HG03354 (cell line): ENCODE measurements around the gene ELN.
"Not testable (repeated sequence)": the region's sequence is repeated elsewhere in the genome, so short reads cannot be mapped to it uniquely, and the experiment has no call there.

Experiments used
- ATAC-seq: cut with Tn5 transposase; IDR thresholded peaks from one replicate; pipeline ENCODE4 v1.9.1; 2021; ENCODE audit warnings: mild to moderate bottlenecking; ENCODE audit not compliant: unreplicated experiment, poor library complexity, severe bottlenecking

ELN gene

GRCh38 chr7:73999664-74000435 lies 28.1 kb upstream of the ELN start:
- ATAC-seq: no peak

DNA sequence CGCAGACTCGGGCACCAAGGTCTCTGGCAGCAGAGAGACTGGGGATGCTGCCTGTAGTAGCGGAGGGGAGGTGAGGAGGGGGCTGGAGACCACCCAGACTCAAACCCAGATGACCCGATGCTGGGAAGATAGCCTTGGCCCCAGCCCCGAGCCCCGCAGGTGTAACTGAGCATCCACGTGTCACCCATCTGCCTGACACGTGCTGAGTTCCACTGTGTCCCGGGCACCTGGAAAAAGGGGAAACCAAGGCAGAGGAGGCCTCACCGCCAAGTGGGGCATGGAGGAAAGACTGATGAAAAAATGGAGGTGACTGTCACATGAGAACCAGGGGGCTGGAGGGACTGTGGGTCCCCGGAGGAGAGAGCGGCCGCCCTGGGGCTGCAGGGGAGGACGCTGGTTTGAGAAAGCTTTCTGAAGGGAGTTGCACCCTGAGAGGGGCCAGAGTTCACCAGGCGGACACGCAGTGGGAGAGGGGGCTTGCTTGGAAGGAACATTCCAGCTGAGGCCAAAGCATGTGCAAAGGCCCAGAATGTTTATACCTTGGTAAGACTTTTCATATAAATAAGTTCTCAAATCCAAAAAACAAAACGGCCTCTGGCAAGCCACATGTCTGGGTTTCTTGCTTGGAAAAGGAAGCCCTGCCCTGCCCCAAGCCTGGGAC lies 27.4 kb upstream of the ELN start:
- no peak for ATAC-seq

- ATAC-seq: no peak
Observed at GRCh38 chr7:74001150-74001494, 26.9 kb upstream of the ELN start.

DNA sequence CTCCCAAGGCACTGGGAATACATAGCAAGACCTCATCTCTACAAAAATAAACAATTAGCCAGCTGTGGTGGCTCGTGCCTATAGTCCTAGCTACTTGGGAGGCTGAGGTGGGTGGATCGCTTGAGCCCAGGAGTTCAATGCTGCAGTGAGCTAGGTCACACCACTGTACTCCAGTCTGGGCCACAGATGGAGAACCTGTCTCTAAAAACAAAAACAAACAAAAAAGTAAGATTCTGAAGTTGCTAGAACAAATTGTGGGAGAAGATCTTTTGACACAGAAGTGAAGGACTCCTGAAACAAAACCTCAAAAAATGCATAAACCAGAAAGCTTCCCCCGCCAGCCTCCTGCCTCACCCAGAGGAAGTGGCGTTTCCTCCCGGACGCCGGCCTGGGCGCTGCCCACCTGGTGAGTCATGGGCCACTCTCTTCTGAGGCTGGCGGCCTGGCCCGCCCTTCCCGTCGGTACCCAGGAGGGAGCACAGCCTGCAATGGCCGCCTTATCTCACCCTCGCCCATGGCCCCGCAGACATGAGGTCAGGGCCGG lies 25.4 kb upstream of the ELN start:
- no peak for ATAC-seq

DNA sequence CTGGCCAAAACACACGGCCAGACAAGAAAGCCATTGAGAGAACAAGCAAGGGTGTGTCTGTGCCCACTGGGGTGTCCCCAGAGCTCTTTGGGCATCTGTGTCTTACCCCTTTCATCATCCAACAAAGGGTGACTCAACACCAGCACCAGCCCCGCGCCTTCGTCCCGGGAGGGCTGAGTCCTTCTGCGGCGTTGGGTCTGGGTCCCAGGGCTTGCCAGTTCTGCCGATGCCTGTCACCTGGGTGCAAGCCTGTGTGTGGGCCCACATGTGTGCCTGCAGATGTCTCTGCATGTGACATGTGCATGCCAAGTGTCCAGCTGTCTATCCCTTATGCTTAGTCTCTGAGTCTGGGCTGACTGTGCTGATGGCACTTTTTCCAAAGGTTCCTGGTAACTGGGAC lies 24.4 kb upstream of the ELN start:
- ATAC-seq: no peak

DNA sequence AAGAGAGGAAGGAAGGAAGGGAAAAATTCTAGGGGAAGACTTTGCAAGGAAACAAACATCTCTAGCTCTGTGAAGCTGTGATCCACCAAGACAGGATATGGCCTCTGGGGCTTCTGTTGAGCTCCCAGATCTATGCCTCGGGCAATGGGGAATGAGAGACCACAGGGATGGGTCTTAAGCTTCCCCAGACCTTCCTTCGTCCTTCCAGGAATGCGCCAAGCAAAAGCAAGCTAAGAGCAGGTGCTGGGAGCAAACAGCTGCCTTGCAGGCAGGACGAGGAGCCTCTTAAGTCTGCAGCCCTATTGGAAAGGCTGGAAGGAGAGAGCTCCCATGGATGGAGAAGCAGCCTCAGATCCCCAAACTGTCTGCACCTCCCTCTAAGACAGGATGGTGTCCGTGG lies 21.9 kb upstream of the ELN start:
- no peak for ATAC-seq

DNA sequence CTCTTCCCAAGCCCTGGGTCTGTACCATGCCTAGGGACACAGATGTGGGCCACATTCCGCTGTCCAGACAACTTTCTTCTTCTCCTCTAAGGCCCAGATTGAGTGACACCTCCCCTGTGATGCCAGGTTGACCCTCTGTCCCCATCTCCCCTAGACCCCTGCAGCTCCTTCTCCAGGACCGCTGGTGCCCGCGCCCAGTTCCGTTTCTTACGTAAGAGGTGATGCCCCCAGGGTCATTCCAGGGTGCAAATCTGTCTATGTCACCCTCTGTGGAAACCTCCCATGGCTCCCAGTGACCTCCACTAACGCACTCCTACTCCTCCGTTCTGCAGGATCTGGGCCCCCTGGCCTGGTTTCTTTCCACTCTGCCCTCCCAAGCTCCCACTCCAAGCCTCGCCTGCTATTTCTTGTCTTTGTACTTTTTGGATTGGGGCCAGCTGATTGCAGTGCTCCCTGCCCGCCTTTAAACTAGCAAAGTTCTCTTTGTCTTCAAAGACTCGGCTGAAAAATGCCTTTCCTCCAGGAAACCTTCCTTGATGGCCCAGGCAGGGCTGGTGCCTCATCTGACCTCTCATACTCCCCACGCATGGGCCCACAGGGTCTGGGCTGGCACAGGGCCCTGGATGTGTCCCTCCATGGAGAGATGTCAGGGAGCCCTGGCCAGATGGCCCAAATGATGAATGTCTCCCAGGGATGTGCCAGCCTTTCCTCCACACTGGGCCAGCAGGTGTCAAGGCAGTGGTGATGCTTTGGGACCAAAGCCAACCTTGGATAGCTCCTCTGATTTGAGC lies 21.3 kb upstream of the ELN start:
- no peak for ATAC-seq

GRCh38 chr7:74007242-74007567 lies 20.8 kb upstream of the ELN start:
- no peak for ATAC-seq

- ATAC-seq: no peak
Observed at GRCh38 chr7:74008687-74009086, 19.3 kb upstream of the ELN start.

- no peak for ATAC-seq
Observed at GRCh38 chr7:74009719-74010118, 18.3 kb upstream of the ELN start.

- no peak for ATAC-seq
Observed at GRCh38 chr7:74010407-74010806, 17.6 kb upstream of the ELN start.

GRCh38 chr7:74011421-74011820 lies 16.6 kb upstream of the ELN start:
- not testable (repeated sequence) for ATAC-seq

DNA sequence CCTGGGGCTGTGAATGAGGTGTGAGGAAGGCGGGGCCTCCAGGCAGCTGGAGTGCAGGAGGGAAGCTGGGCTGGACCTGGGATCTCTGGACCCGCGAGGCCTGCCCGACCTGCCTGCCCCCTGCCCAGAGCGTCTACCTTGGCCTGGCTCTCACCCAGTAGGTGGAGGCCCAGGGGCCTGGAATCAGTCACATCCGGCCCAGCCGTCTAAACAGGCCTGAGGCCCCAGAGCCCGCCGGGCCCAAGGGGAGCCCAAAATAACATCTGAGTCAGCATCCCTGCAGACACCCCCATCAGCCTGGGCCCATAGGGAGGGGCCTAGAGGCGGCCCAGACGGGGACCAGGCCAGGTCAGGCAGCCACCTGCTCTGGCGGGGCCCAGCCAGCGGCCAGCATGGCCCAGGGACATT lies 15.1 kb upstream of the ELN start:
- ATAC-seq: peak; percentile 98

DNA sequence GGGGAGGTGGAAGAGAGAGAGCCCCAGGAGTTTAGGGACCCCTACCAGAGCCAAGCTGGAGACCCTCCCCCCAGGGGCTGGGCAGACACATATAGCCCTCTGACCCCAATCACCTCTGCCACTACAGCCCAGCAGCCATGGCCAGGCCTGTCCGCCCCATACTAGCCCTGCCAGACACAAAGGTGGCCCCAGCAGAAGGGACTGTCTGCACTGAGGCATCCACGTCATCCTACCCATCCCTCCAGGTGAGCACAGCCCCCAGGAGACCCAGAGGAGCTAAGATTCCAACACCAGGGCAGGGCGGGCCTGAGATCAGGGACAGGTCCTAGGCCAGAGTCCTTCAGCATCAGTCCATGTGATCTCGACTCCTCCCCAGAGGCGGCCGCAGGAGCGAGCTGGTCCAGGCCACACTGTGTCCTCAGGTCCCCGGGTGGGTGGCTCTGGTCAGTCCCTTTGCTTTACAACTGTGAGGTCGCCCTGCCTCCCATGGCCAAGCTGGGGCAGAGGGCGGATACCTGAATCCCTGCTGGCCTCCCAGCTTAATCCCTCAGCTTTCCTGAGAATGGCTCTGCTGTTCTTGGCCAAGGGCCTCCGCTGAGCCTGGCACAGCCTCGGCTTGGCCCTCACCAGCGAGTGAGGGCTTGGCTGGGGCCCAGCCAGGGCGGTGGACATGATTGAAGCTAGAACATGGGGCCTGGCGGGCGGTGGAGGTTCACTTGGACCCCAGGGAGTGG lies 14.3 kb upstream of the ELN start:
- ATAC-seq: no peak

GRCh38 chr7:74014931-74015330 lies 13.0 kb upstream of the ELN start:
- no peak for ATAC-seq

DNA sequence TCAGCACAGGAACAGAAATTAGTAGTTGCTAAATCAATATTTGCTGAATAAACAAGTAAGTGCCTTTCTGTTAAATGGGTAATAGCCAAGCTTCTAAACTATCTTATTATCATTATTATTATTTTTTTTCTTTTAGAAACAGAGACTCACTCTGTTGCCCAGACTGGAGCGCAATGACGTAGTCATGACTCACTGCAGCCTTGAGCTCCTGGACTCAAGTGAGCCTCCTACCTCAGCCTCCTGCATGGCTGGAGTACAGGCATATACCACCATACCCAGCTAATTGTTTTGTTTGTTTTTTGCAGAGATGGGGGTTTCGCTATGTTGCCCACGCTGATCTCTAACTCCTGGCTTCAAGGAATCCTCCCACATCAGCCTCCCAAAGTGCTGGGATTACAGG lies 12.3 kb upstream of the ELN start:
- no peak for ATAC-seq

GRCh38 chr7:74017125-74017524 lies 10.8 kb upstream of the ELN start:
- ATAC-seq: no peak

- ATAC-seq: no peak
Observed at GRCh38 chr7:74018246-74018895, 9.6 kb upstream of the ELN start.

- ATAC-seq: no peak
Observed at GRCh38 chr7:74019149-74019548, 8.8 kb upstream of the ELN start.

DNA sequence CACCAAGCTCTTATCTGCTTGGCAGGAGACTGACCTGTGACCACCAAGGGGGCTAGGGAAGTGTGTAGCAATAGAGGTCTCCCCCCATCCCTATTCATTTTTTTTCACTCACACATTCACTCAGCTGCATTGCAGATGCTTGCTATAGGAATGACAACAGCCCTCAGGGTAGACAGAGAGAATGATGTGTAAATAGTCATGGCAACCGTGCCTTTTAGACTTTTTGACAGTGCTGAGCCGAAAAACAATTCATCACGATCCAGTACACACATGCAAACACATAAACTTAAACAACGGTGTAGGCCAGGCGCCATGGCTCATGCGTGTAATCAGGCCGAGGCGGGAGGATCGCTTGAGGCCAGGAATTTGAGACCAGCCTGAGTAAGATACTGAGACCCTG lies 7.6 kb upstream of the ELN start:
- no peak for ATAC-seq
